Inflammatory macrophage (primary cell): Measurements from ENCODE around the gene FOXE3.

Source experiments
- DNase-seq, 2 donors: peaks; one replicate each; pipeline ENCODE4 v3.0.0-alpha.2; 2020 to 2022

The FOXE3 gene

GRCh38 chr1:47436304-47436978, 20.4 kb downstream of the FOXE3 start:
- DNase-seq: peak; percentile 75 to 80

GRCh38 chr1:47436979-47437446, 20.9 kb downstream of the FOXE3 start:
- DNase-seq: no peak

DNA sequence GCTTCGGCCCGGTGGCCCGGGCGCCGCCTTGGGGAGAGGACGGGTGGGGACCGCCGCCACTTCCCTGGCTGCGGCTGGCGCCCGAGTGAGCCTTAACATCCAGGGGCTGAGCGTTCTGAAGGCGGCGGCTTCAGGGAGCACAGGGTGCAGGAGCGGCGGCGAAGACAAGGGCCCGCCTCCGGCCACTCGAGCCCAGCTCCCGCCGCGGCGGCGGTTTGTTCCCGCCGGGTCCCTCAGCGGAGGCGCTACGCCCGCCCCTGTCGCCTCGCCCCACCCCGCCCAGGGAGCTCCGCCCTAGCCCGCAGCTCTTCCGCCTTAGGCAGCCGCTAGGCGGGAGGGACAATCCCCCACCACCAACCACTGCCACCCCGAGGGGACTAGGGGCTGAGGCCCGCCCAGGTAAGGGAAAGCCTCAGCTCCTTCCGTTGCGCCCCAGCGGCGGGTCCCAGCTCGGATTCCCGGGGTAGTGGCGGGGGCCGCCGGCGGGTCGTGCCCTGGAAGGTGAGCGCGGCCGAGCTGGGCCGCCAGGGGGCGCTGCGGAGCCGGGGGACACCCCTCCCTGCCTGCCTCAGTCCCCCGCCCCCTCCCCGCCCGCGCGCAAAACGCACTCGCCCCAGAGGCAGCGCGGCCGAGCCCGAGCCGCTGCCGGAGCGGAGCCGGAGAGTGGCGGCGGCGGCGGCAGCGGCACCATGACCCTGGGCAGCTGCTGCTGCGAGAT, 21.5 kb downstream of the FOXE3 start, which contains the start of gene FOXD2:
TSS of gene FOXD2 (plus strand) at position 598 of the 718 bp plus-strand sequence. CDS start at position 690, 92 bp downstream.
- DNase-seq: peak; percentile 87 to 91

- peak; percentile 16 to 34 for DNase-seq
These were observed 22.3 kb downstream of the FOXE3 start for GRCh38 chr1:47438165-47439016.

DNA sequence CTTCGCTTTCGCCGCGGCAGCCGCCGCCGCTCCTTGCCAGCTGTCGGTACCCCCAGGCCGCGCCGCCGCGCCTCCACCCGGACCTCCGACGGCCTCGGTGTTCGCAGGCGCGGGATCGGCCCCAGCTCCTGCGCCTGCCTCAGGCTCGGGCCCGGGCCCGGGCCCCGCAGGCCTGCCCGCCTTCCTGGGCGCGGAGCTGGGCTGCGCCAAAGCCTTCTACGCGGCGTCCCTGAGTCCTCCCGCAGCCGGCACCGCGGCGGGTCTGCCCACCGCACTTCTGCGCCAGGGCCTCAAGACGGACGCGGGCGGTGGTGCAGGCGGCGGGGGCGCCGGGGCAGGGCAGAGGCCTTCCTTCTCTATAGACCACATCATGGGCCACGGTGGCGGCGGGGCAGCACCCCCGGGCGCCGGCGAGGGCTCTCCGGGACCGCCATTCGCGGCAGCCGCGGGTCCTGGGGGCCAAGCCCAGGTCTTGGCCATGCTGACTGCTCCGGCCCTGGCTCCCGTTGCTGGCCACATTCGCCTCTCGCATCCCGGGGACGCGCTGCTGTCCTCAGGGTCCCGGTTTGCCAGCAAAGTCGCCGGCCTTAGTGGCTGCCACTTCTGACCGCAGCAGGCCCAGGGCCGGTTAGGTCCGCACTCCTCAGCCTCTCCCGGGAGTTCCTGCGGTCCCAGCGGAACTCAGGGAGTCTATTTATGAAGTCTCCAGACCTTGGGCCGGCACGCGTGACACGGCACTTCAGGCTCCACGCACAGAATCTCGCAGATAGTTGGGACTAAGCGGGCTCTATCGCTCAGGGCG, 23.1 kb downstream of the FOXE3 start:
- DNase-seq: no peak

GRCh38 chr1:47439819-47440598, 23.9 kb downstream of the FOXE3 start:
- no peak for DNase-seq

DNA sequence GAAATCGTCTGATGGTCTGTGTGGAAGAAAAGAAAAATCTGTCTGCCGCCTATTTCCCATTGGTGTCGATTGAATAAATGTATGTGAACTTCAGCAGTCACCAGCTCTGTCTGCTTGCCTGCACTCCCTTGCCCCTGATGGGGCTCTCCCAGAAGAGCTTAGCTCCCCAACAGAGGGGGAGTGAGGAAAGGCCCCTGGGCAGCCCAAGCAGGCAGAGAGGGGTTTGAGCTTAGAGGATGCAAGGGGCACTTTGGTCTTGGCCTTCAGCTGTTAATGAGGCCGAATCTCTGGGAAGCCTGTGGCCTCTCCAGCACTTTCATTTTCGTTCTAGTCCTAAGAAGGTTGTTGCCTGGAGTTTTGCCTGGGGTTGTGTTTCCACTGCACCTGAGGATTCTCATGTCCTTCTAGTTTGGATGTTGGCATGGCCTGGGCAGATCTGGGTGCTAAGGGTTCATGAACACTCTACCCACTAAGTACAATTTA, 24.6 kb downstream of the FOXE3 start:
- DNase-seq: no peak

GRCh38 chr1:47441450-47442106, 25.5 kb downstream of the FOXE3 start:
- no peak for DNase-seq

DNA sequence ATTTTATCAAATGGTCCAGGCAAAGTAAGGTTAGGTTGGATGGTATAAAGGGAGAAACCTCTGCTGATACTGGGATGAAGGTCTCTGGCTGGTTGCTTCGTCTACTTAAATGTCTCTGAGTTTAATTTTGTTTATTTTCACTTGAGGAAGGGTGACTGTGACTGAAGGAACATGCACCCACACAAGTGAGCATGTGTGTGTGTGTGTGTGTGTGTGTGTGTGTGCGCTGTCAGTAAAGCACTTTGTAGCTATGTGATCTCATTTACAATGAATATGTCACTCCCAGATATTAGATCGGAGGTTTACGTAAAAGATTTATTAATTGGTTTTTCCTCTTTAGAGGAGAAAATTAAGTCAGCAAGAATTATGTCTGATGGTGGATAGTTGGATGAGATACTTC, 26.1 kb downstream of the FOXE3 start:
- peak in 1 of 2 donors; percentile 26 for DNase-seq

- no peak for DNase-seq
These were observed 26.9 kb downstream of the FOXE3 start for GRCh38 chr1:47442842-47443529.

- no peak for DNase-seq
These were observed 27.6 kb downstream of the FOXE3 start for GRCh38 chr1:47443530-47444296.

- DNase-seq: no peak
These were observed 28.1 kb downstream of the FOXE3 start for GRCh38 chr1:47444297-47444561.

- peak in 1 of 2 donors; percentile 47 for DNase-seq
These were observed 28.7 kb downstream of the FOXE3 start for GRCh38 chr1:47444562-47445465.

GRCh38 chr1:47445823-47446550, 29.9 kb downstream of the FOXE3 start:
- DNase-seq: no peak

DNA sequence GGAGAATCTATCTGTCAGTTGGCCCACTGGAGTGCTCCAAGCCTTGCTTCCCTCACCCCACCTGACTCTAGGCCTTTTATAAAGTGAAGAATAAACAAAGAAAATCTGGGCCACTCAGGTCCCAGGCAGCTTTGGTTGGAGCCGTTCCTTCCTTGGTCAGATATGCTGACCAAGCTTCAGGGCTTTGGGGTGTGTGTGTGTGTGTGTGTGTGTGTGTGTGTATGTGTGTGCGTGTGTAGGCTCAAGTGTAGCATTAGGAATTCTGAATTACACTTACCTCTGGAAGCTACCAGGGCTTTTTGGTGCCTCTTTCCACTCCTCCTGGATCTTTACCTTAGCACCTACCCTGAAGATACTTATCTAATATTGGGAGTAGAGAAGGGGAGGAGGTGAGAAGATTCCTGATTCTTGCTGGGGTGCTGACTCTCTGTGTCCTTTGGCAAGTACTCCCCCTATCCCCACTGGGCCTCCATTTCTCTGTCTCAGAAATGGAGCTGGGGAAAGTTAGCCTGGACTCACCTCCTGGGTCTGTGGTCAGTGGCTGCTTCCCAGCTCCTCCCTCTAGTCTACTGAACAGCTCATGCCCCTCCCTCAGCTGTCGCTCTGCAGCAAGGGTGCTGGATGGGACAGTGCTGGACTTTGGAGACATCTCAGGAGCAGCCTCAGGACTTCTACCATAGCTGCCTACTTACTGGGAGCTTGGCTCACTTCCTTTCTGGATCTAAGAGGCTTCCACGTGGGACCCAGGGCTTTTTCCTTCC, 32.6 kb downstream of the FOXE3 start:
- no peak for DNase-seq

DNA sequence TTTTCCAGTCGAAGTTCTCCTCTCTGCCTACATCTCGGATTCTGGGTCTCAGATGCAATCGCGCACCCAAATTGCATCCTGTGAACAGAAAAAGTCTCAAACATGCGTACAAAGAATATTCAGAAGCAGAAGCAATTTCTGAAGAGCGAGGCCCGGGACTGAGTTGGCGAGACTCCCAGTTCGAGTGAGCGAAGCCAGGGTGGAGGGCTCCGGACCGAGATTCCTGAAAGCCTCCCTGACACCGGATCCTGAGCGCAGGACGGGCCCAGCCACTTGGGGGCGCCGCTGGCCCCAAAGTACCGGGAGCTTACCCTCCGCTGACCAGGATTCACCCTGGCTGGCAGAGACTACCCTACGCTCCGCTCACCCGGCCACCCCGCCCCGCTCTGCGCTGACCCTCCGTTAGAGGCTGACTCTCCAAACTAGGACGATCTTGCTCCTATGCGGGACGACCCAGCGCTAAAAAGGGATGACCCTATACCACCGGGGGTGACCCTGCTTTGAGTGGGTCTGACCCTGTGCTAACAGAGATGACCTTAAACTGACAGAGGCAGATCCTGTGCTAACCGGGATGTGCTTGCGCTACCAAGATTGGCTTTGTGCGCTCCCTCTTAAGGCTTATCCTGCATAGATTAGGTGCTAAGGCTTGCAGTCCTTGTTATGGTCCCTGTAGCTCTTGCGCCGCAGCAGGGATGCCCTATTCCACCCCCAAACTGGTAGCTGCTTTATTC, 33.9 kb downstream of the FOXE3 start:
- peak; percentile 38 to 51 for DNase-seq
